A673 (cell line): ENCODE measurements around the gene TUBA8.

Experiments used
- CTCF ChIP-seq: fragments of 300-800, 200-600 bp; sonication (generic); conservative IDR thresholded peaks from 2 replicates; pipeline ENCODE4 v1.5.1; 2017; ENCODE audit warnings: low read depth, mild to moderate bottlenecking, antibody characterized with exemption, low read length, moderate library complexity, mixed read lengths
- EZH2 ChIP-seq: fragments of 200-600 bp; sonication (generic); IDR thresholded peaks from 2 replicates; pipeline ENCODE4 v1.6.1; 2017; ENCODE audit warnings: borderline replicate concordance, low read depth, mild to moderate bottlenecking, mixed read lengths, antibody characterized with exemption, low read length; ENCODE audit not compliant: poor library complexity, severe bottlenecking

- TF ChIP-seq CTCF (no peak), EZH2 (no peak)
These were observed 45.4 kb upstream of the TUBA8 start for GRCh38 chr22:18065256-18065655.
